Ishikawa (cell line): ENCODE data around the gene RABGAP1.

ENCODE experiments used
- CEBPB ChIP-seq: IDR thresholded peaks from 2 replicates; pipeline ENCODE4 v1.6.1; 2012
- CREB1 ChIP-seq: IDR thresholded peaks from 2 replicates; pipeline ENCODE4 v1.6.1; 2012; ENCODE audit warnings: low read depth
- EGR1 ChIP-seq: IDR thresholded peaks from 2 replicates; pipeline ENCODE4 v1.6.1; 2012
- EP300 ChIP-seq: IDR thresholded peaks from 2 replicates; pipeline ENCODE4 v1.6.1; 2012; ENCODE audit warnings: borderline replicate concordance
- FOXM1 ChIP-seq: IDR thresholded peaks from 2 replicates; pipeline ENCODE4 v1.6.1; 2012; ENCODE audit warnings: low read depth, borderline replicate concordance
- MAX ChIP-seq: IDR thresholded peaks from 2 replicates; pipeline ENCODE4 v1.6.1; 2012
- NFIC ChIP-seq: IDR thresholded peaks from 2 replicates; pipeline ENCODE4 v1.6.1; 2012
- RAD21 ChIP-seq: IDR thresholded peaks from 2 replicates; pipeline ENCODE4 v1.6.1; 2012; ENCODE audit warnings: low read depth
- TAF1 ChIP-seq: IDR thresholded peaks from 2 replicates; pipeline ENCODE4 v1.6.1; 2012; ENCODE audit warnings: low read depth, mild to moderate bottlenecking
- TCF12 ChIP-seq: IDR thresholded peaks from 2 replicates; pipeline ENCODE4 v1.6.1; 2012; ENCODE audit warnings: low read depth
- TEAD4 ChIP-seq: IDR thresholded peaks from 2 replicates; pipeline ENCODE4 v1.6.1; 2012
- YY1 ChIP-seq: IDR thresholded peaks from 2 replicates; pipeline ENCODE4 v1.6.1; 2012; ENCODE audit warnings: low read depth
- ZBTB7A ChIP-seq: IDR thresholded peaks from 2 replicates; pipeline ENCODE4 v1.6.1; 2012; ENCODE audit warnings: low read depth
- TF ChIP-seq, protein P1 (sequence below): IDR thresholded peaks from 2 replicates; pipeline ENCODE4 v1.6.1; 2012; ENCODE audit warnings: low read depth, mild to moderate bottlenecking
- TF ChIP-seq, protein P2 (sequence below): IDR thresholded peaks from 2 replicates; pipeline ENCODE4 v1.6.1; 2012

Gene RABGAP1

DNA sequence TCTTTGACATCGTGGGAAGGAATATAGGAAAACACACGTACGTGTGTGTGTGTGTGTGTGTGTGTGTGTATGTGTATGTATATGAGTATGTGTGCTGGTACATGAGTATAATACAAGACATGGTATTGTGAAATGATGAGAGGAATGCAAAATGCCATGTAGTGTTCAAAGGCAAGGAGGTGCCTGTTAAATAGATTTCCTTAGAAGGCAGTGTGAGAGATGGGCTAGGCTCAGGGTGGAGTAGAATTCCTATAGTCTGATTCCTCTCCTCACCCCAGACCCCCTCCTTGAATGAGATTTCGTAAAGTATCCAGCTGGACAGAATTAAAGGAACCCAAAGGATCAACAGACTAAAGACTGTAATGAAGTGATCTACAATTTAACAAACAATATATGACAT lies 103.8 kb downstream of the RABGAP1 start:
- TF ChIP-seq CEBPB (no peak), RAD21 (no peak), TCF12 (no peak), ZBTB7A (no peak), FOXM1 (no peak), YY1 (no peak), TAF1 (no peak), NFIC (no peak), CREB1 (no peak), TEAD4 (no peak), EP300 (no peak), MAX (no peak), EGR1 (no peak)
- TF ChIP-seq, protein P1, sequence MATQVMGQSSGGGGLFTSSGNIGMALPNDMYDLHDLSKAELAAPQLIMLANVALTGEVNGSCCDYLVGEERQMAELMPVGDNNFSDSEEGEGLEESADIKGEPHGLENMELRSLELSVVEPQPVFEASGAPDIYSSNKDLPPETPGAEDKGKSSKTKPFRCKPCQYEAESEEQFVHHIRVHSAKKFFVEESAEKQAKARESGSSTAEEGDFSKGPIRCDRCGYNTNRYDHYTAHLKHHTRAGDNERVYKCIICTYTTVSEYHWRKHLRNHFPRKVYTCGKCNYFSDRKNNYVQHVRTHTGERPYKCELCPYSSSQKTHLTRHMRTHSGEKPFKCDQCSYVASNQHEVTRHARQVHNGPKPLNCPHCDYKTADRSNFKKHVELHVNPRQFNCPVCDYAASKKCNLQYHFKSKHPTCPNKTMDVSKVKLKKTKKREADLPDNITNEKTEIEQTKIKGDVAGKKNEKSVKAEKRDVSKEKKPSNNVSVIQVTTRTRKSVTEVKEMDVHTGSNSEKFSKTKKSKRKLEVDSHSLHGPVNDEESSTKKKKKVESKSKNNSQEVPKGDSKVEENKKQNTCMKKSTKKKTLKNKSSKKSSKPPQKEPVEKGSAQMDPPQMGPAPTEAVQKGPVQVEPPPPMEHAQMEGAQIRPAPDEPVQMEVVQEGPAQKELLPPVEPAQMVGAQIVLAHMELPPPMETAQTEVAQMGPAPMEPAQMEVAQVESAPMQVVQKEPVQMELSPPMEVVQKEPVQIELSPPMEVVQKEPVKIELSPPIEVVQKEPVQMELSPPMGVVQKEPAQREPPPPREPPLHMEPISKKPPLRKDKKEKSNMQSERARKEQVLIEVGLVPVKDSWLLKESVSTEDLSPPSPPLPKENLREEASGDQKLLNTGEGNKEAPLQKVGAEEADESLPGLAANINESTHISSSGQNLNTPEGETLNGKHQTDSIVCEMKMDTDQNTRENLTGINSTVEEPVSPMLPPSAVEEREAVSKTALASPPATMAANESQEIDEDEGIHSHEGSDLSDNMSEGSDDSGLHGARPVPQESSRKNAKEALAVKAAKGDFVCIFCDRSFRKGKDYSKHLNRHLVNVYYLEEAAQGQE, result no peak
- TF ChIP-seq, protein P2, sequence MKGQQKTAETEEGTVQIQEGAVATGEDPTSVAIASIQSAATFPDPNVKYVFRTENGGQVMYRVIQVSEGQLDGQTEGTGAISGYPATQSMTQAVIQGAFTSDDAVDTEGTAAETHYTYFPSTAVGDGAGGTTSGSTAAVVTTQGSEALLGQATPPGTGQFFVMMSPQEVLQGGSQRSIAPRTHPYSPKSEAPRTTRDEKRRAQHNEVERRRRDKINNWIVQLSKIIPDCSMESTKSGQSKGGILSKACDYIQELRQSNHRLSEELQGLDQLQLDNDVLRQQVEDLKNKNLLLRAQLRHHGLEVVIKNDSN, result no peak

DNA sequence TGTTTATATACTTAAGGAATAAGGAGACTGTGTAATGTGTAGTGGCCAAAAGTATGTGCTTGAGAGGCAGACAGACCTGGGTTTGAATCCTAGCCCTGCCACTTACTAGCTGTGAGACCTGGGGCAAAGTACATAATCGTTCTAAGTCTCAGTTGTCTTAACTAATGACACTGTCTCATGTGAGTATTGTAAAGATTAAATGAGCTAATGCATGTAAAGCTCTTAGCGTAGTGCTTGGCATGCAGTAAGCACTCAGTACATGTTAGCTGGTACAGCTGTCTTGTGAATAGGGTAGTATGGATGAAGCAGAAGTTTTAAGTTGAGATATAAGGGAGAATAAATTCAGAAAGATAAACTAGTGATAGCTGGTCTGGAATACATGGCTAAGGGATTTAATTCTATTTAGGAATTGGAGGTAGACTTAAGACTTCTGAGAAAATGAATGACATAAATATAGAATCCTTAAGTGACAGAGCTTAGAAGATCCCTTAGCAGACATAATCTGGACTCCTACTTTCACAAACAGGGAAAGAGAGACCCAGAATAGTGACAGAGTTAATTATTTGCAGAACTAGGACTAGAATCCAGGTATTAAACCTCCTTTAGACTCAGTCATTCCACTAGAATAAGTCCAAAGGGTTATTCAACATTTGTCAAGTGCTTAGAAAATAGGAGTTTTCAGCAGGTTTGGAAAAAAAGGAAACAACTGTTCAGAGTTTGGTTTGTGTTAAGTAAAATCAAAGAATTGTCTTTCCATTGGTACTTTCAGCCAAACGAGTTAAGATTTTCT lies 105.8 kb downstream of the RABGAP1 start:
- TF ChIP-seq TAF1 (no peak), EP300 (no peak), CREB1 (no peak), RAD21 (no peak), FOXM1 (no peak), NFIC (no peak)

- no peak for TF ChIP-seq ZBTB7A
Measured at GRCh38 chr9:123048748-123049147, 107.9 kb downstream of the RABGAP1 start.

- TF ChIP-seq FOXM1 (no peak), MAX (no peak; the same call in 1 of the 2 replicates), TCF12 (peak; percentile 28; the same call in 1 of the 2 replicates), NFIC (peak; percentile 91), CEBPB (peak; percentile 77), EP300 (no peak), RAD21 (no peak; the same call in 1 of the 2 replicates)
Measured at GRCh38 chr9:123049589-123050222, 108.9 kb downstream of the RABGAP1 start.

GRCh38 chr9:123053046-123053445 lies 112.2 kb downstream of the RABGAP1 start:
- TF ChIP-seq FOXM1, result no peak
- TF ChIP-seq NFIC, result no peak
- no peak for TF ChIP-seq MAX
- TF ChIP-seq TCF12, result no peak
- TF ChIP-seq EP300, result no peak
- no peak for TF ChIP-seq EGR1
- no peak for TF ChIP-seq YY1
- no peak for TF ChIP-seq ZBTB7A
- TF ChIP-seq TAF1, result no peak
- TF ChIP-seq RAD21, result no peak
- TF ChIP-seq, protein P1, result no peak
- no peak for TF ChIP-seq CEBPB
- TF ChIP-seq TEAD4, result no peak

- TF ChIP-seq FOXM1 (no peak), RAD21 (no peak), TCF12 (no peak), CEBPB (no peak), EP300 (no peak), CREB1 (no peak), ZBTB7A (no peak), TAF1 (no peak), NFIC (no peak)
- TF ChIP-seq, protein P2, result no peak
Measured at GRCh38 chr9:123053711-123054110, 112.9 kb downstream of the RABGAP1 start.
